OCI-LY7 (cell line): ENCODE results near the gene PRKCA.

Experiments
- EZH2phosphoT487 ChIP-seq: fragments of 200-600 bp; sonication (generic); IDR thresholded peaks from 2 replicates; pipeline ENCODE4 v1.6.1; 2018; ENCODE audit warnings: low read depth, borderline replicate concordance, mild to moderate bottlenecking, mixed run types, antibody characterized with exemption, low read length, moderate library complexity, mixed read lengths
- TF ChIP-seq, protein P1 (sequence below): fragments of 200-600 bp; sonication (generic); conservative IDR thresholded peaks from 2 replicates; pipeline ENCODE4 v1.5.1; 2014; ENCODE audit warnings: mild to moderate bottlenecking, antibody characterized with exemption, low read length, moderate library complexity, mixed read lengths

DNA sequence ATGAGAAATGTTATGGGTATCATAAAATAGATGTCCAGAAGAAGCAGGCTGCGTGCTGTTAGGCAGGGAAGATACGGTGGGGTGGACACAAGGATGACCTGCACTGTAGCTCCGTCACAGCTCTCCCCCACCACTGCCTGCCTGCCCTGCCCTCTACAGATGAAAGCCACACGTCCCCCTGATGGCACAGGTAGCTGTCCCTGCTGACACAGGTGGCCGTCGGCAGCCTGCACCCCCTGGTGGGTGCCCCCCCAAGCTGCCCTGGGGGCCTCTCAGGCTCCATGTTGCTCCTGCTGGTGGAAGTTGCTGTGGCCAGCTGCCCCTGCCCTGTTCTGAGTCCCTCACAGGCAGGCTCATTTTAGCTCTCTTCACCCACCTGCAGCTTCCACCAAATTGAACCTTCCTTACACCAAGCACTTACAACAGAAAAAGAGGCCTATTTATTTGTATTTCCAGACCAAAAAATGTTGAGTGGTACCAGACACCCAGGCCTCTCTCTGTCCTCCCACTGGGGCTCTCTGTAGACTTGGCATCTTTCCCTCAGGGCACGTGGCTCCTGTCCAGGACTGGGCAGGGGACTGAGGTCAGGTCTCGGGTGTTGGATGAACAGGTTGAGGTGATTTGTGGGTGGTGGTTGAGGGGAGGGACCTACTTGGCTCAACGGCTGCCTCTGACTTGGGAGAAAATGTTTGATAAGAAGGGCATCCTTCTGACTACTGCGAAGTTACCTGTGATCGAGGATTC lies 482.4 kb downstream of the PRKCA start:
- TF ChIP-seq, protein P1, sequence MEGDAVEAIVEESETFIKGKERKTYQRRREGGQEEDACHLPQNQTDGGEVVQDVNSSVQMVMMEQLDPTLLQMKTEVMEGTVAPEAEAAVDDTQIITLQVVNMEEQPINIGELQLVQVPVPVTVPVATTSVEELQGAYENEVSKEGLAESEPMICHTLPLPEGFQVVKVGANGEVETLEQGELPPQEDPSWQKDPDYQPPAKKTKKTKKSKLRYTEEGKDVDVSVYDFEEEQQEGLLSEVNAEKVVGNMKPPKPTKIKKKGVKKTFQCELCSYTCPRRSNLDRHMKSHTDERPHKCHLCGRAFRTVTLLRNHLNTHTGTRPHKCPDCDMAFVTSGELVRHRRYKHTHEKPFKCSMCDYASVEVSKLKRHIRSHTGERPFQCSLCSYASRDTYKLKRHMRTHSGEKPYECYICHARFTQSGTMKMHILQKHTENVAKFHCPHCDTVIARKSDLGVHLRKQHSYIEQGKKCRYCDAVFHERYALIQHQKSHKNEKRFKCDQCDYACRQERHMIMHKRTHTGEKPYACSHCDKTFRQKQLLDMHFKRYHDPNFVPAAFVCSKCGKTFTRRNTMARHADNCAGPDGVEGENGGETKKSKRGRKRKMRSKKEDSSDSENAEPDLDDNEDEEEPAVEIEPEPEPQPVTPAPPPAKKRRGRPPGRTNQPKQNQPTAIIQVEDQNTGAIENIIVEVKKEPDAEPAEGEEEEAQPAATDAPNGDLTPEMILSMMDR = no peak
- no peak for TF ChIP-seq EZH2phosphoT487
